ENCODE data around the gene SMAD2. TPM values are rescaled to one million over a fixed set of nuclear protein-coding genes. Genes with fewer than 3 reads are reported as not detected.

SMAD2 gene
- total and polyA plus RNA-seq, 2 experiments from 2014 or later, result 30.9 to 90.7 TPM

- ATAC-seq (no peak), DNase-seq (ENCODE audit: low spot score) (no peak)
- 0 out of 3 replicates have a peak, but pooled peaks cover 2% of the 10 kb centered on the region for H3K9me3 Mint-ChIP-seq
- no peaks in the 10 kb centered on the region for H3K79me2 ChIP-seq (replicated peaks; ENCODE audit: insufficient read depth)
- no peaks in the 10 kb centered on the region for H3F3A ChIP-seq (replicated peaks; ENCODE audit: low read depth)
- no peaks in the 10 kb centered on the region for H4K20me1 ChIP-seq (replicated peaks; ENCODE audit: insufficient read depth)
- H2AFZ ChIP-seq, result no peak overlapping the region
- no peak overlapping the region for H3K27ac ChIP-seq (ENCODE audit: low read depth)
- H3K9me2 ChIP-seq (ENCODE audit: insufficient read depth), result peaks cover 10% of the 10 kb centered on the region
- H3K27me3 ChIP-seq (ENCODE audit: insufficient read depth), result no peaks in the 10 kb centered on the region
- 0 out of 3 replicates have a peak, but pooled peaks cover 6% of the 10 kb centered on the region for H3K4me1 Mint-ChIP-seq
- no peak overlapping the region for H3K4me3 Mint-ChIP-seq
- H3K4me2 ChIP-seq, result no peak overlapping the region
- peaks cover 7% of the 10 kb centered on the region; the same call in 1 of the 3 replicates for H3K36me3 Mint-ChIP-seq (ENCODE audit: low read depth)
- no peak overlapping the region for H3K4me3 ChIP-seq
- no peaks in the 10 kb centered on the region for H3K4me1 ChIP-seq (ENCODE audit: insufficient read depth)
- H3K27ac Mint-ChIP-seq, result no peak overlapping the region
- H3K27me3 Mint-ChIP-seq (ENCODE audit: insufficient read depth, low read depth, poor library complexity), result peaks cover 5% of the 10 kb centered on the region
- H3K36me3 ChIP-seq (ENCODE audit: insufficient read depth), result no peaks in the 10 kb centered on the region
- no peak for TF ChIP-seq ZNF114 (CRISPR knock-in tag; IDR thresholded peaks at IDR 0.05)
- no peak for TF ChIP-seq STAT1 (IDR thresholded peaks at IDR 0.05; ENCODE audit: unreplicated experiment)
- TF ChIP-seq ZNF462 (CRISPR knock-in tag; IDR thresholded peaks at IDR 0.05), result no peak
- no peak for TF ChIP-seq ZNF331 (CRISPR knock-in tag; IDR thresholded peaks at IDR 0.05; ENCODE audit: low read depth)
- TF ChIP-seq, protein P1, sequence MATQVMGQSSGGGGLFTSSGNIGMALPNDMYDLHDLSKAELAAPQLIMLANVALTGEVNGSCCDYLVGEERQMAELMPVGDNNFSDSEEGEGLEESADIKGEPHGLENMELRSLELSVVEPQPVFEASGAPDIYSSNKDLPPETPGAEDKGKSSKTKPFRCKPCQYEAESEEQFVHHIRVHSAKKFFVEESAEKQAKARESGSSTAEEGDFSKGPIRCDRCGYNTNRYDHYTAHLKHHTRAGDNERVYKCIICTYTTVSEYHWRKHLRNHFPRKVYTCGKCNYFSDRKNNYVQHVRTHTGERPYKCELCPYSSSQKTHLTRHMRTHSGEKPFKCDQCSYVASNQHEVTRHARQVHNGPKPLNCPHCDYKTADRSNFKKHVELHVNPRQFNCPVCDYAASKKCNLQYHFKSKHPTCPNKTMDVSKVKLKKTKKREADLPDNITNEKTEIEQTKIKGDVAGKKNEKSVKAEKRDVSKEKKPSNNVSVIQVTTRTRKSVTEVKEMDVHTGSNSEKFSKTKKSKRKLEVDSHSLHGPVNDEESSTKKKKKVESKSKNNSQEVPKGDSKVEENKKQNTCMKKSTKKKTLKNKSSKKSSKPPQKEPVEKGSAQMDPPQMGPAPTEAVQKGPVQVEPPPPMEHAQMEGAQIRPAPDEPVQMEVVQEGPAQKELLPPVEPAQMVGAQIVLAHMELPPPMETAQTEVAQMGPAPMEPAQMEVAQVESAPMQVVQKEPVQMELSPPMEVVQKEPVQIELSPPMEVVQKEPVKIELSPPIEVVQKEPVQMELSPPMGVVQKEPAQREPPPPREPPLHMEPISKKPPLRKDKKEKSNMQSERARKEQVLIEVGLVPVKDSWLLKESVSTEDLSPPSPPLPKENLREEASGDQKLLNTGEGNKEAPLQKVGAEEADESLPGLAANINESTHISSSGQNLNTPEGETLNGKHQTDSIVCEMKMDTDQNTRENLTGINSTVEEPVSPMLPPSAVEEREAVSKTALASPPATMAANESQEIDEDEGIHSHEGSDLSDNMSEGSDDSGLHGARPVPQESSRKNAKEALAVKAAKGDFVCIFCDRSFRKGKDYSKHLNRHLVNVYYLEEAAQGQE (IDR thresholded peaks at IDR 0.05; ENCODE audit: unreplicated experiment), result no peak
- no peak for TF ChIP-seq NANOG (IDR thresholded peaks at IDR 0.05; ENCODE audit: borderline replicate concordance)
- TF ChIP-seq EZH2phosphoT487 (IDR thresholded peaks at IDR 0.05; ENCODE audit: unreplicated experiment), result no peak
- no peak for TF ChIP-seq JUNB (IDR thresholded peaks at IDR 0.05; ENCODE audit: unreplicated experiment)
These were observed 121.0 kb downstream of the SMAD2 start for GRCh38 chr18:47809420-47809819.

All from GM23338 (cell line).